GM23338 (cell line): ENCODE results near the gene MT1F. TPM values are rescaled to one million over a fixed set of nuclear protein-coding genes. Genes with fewer than 3 reads are reported as not detected.

Experiments
- ATAC-seq: fragments of 200-7000 bp; cut with Tn5 transposase; 3 replicates; pipeline ENCODE4 v1.9.1; 2020
- DNase-seq: peaks from one replicate; pipeline ENCODE4 v3.0.0-alpha.2; 2015; ENCODE audit warnings: low spot score
- H2AFZ ChIP-seq: fragments of 200-600 bp; sonication (generic); 2 replicates; pipeline ENCODE4 v1.8.0; 2016; ENCODE audit warnings: antibody characterized with exemption, mild to moderate bottlenecking, moderate library complexity
- H3F3A ChIP-seq: fragments of 200-600 bp; sonication (generic); replicated peaks from 2 replicates; pipeline ENCODE4 v1.8.0; 2017; ENCODE audit warnings: antibody characterized with exemption, mixed run types, low read depth
- H3K27ac ChIP-seq: fragments of 200-600 bp; sonication (generic); 2 replicates; pipeline ENCODE4 v1.6.1; 2016; ENCODE audit warnings: low read depth
- H3K27me3 ChIP-seq: fragments of 200-600 bp; sonication (generic); 2 replicates; pipeline ENCODE4 v1.8.0; 2016; ENCODE audit warnings: mild to moderate bottlenecking, mixed run types, moderate library complexity; ENCODE audit not compliant: insufficient read depth
- H3K36me3 ChIP-seq: fragments of 200-600 bp; sonication (generic); 2 replicates; pipeline ENCODE4 v1.8.0; 2016; ENCODE audit warnings: mild to moderate bottlenecking; ENCODE audit not compliant: insufficient read depth
- H3K4me1 ChIP-seq: fragments of 200-600 bp; sonication (generic); 2 replicates; pipeline ENCODE4 v1.8.0; 2016; ENCODE audit warnings: mild to moderate bottlenecking, moderate library complexity; ENCODE audit not compliant: insufficient read depth
- H3K4me2 ChIP-seq: fragments of 200-600 bp; sonication (generic); 2 replicates; pipeline ENCODE4 v1.7.1; 2017; ENCODE audit warnings: mixed run types
- H3K4me3 ChIP-seq: fragments of 200-600 bp; sonication (generic); 2 replicates; pipeline ENCODE4 v1.6.1; 2016; ENCODE audit warnings: mixed run types
- H3K79me2 ChIP-seq: fragments of 200-600 bp; sonication (generic); replicated peaks from 2 replicates; pipeline ENCODE4 v1.8.0; 2017; ENCODE audit warnings: mild to moderate bottlenecking; ENCODE audit not compliant: insufficient read depth
- H3K9me2 ChIP-seq: fragments of 200-600 bp; sonication (generic); 2 replicates; pipeline ENCODE4 v1.8.0; 2017; ENCODE audit not compliant: insufficient read depth
- H4K20me1 ChIP-seq: fragments of 200-600 bp; sonication (generic); replicated peaks from 2 replicates; pipeline ENCODE4 v1.8.0; 2017; ENCODE audit warnings: mild to moderate bottlenecking; ENCODE audit not compliant: insufficient read depth
- H3K27ac Mint-ChIP-seq: 2 replicates; pipeline ENCODE4 v1.8.0; 2020; ENCODE audit warnings: inconsistent platforms, mild to moderate bottlenecking, moderate library complexity, mixed read lengths
- H3K27me3 Mint-ChIP-seq: 3 replicates; pipeline ENCODE4 v1.8.0; 2022; ENCODE audit warnings: low read depth, mild to moderate bottlenecking, moderate library complexity, mixed read lengths, inconsistent platforms; ENCODE audit not compliant: insufficient read depth, poor library complexity
- H3K36me3 Mint-ChIP-seq: 3 replicates; pipeline ENCODE4 v1.8.0; 2021; ENCODE audit warnings: low read depth, mild to moderate bottlenecking, inconsistent platforms, moderate library complexity, mixed read lengths
- H3K4me1 Mint-ChIP-seq: 3 replicates; pipeline ENCODE4 v1.8.0; 2020; ENCODE audit warnings: mild to moderate bottlenecking, inconsistent platforms, mixed read lengths
- H3K4me3 Mint-ChIP-seq: 3 replicates; pipeline ENCODE4 v1.8.0; 2021; ENCODE audit warnings: moderate library complexity, mild to moderate bottlenecking, inconsistent platforms, mixed read lengths
- H3K9me3 Mint-ChIP-seq: 3 replicates; pipeline ENCODE4 v1.8.0; 2020; ENCODE audit warnings: moderate library complexity, mild to moderate bottlenecking, inconsistent platforms, mixed read lengths
- CREB1 ChIP-seq: fragments of 250-450 bp; sonication (Bioruptor Pico); IDR thresholded peaks from 2 replicates; pipeline ENCODE4 v1.5.0; 2020; ENCODE audit warnings: low read depth, mild to moderate bottlenecking, moderate library complexity
- CTCF ChIP-seq, 2 experiments: fragments of 200-600 bp in 1 of 2; sonication (generic) in 1 of 2; conservative IDR thresholded peaks; 2 replicates each; pipeline versions ENCODE4 v1.5.1 to v1.6.1; 2016 to 2017; ENCODE audit warnings: antibody characterized with exemption in 2 of 2, low read depth in 2 of 2, mild to moderate bottlenecking in 2 of 2, moderate library complexity in 1 of 2
- ETS1 ChIP-seq: IDR thresholded peaks from 2 replicates; pipeline ENCODE4 v1.6.1; 2016; ENCODE audit warnings: antibody characterized with exemption
- EZH2 ChIP-seq: fragments of 200-600 bp; sonication (generic); IDR thresholded peaks from one replicate; pipeline ENCODE4 v1.8.0; 2017; ENCODE audit warnings: antibody characterized with exemption, mild to moderate bottlenecking, low read depth; ENCODE audit not compliant: unreplicated experiment
- EZH2phosphoT487 ChIP-seq: fragments of 200-600 bp; sonication (generic); IDR thresholded peaks from one replicate; pipeline ENCODE4 v1.8.1; 2018; ENCODE audit warnings: antibody characterized with exemption; ENCODE audit not compliant: unreplicated experiment
- JUNB ChIP-seq: IDR thresholded peaks from one replicate; pipeline ENCODE4 v1.6.1; 2016; ENCODE audit warnings: antibody characterized with exemption; ENCODE audit not compliant: unreplicated experiment
- NANOG ChIP-seq: IDR thresholded peaks from 2 replicates; pipeline ENCODE4 v1.6.1; 2016; ENCODE audit warnings: antibody characterized with exemption, borderline replicate concordance
- POLR2AphosphoS5 ChIP-seq: IDR thresholded peaks from 2 replicates; pipeline ENCODE4 v1.6.1; 2016; ENCODE audit warnings: antibody characterized with exemption, low read depth
- REST ChIP-seq: IDR thresholded peaks from one replicate; pipeline ENCODE4 v1.6.1; 2018; ENCODE audit warnings: antibody characterized with exemption; ENCODE audit not compliant: unreplicated experiment
- STAT1 ChIP-seq: IDR thresholded peaks from one replicate; pipeline ENCODE4 v1.6.1; 2016; ENCODE audit warnings: antibody characterized with exemption; ENCODE audit not compliant: unreplicated experiment
- ZNF114 ChIP-seq: fragments of 250-450 bp; sonication (Bioruptor Pico); IDR thresholded peaks from 2 replicates; pipeline ENCODE4 v1.5.0; 2020; ENCODE audit warnings: mild to moderate bottlenecking, moderate library complexity
- ZNF331 ChIP-seq: fragments of 250-450 bp; sonication (Bioruptor Pico); IDR thresholded peaks from 2 replicates; pipeline ENCODE4 v1.5.0; 2020; ENCODE audit warnings: low read depth, mild to moderate bottlenecking, moderate library complexity
- ZNF462 ChIP-seq: fragments of 250-450 bp; sonication (Bioruptor Pico); IDR thresholded peaks from 2 replicates; pipeline ENCODE4 v1.5.0; 2020; ENCODE audit warnings: mild to moderate bottlenecking, moderate library complexity
- polyA plus RNA-seq: library from polyadenylated mRNA; unstranded; fragments of >200 nt; fragmentation: Nextera tagmentation; extraction: Ambion mirVana; gene quantifications from 2 replicates; pipeline ENCODE4 v1.2.1, GENCODE V29; 2016
- total RNA-seq: library from RNA; depleted of rRNA; stranded (reverse); fragments of >200 nt; shearing (Covaris generic); gene quantifications from 2 replicates; pipeline ENCODE4 v1.2.3, GENCODE V29; 2014

MT1F gene
- total and polyA plus RNA-seq, 2 experiments from 2014 or later = 7.4 to 107 TPM

GRCh38 chr16:56613706-56614105 lies 44.1 kb upstream of the MT1F start:
- no peaks in the 10 kb centered on the region for H3K9me2 ChIP-seq
- H3K4me3 Mint-ChIP-seq = no peak overlapping the region
- H3K36me3 ChIP-seq = no peaks in the 10 kb centered on the region
- H3K4me2 ChIP-seq = no peak overlapping the region
- peaks cover 31% of the 10 kb centered on the region for H3K4me1 Mint-ChIP-seq
- peaks cover 9% of the 10 kb centered on the region; the same call in 2 of the 3 replicates for H3K36me3 Mint-ChIP-seq
- peaks cover 72% of the 10 kb centered on the region for H3K27me3 Mint-ChIP-seq
- DNase-seq (no peak), ATAC-seq (no peak)
- peaks cover 99% of the 10 kb centered on the region for H3K27me3 ChIP-seq
- H3K4me3 ChIP-seq = no peak overlapping the region
- H3K27ac Mint-ChIP-seq = no peak overlapping the region
- TF ChIP-seq JUNB (no peak), ZNF462 (CRISPR knock-in tag) (no peak), REST (no peak), STAT1 (no peak), ZNF331 (CRISPR knock-in tag) (no peak), EZH2phosphoT487 (no peak), POLR2AphosphoS5 (no peak), EZH2 (no peak), NANOG (no peak), ZNF114 (CRISPR knock-in tag) (no peak), ETS1 (no peak), CTCF (conservative IDR thresholded peaks at IDR 0.05; ENCODE audit: low read depth in 2 of 2) (no peak), CREB1 (CRISPR knock-in tag) (no peak)
- peaks cover 44% of the 10 kb centered on the region for H3K4me1 ChIP-seq
- no peak overlapping the region for H2AFZ ChIP-seq
- H3K27ac ChIP-seq = no peak overlapping the region
- H3F3A ChIP-seq = peaks cover 11% of the 10 kb centered on the region; the same call in 1 of the 2 replicates
- no peaks in the 10 kb centered on the region for H3K9me3 Mint-ChIP-seq
- H3K79me2 ChIP-seq = no peaks in the 10 kb centered on the region
- 0 out of 2 replicates have a peak, but pooled peaks cover 4% of the 10 kb centered on the region for H4K20me1 ChIP-seq
